ENCODE measurements around the gene THEMIS.

The THEMIS gene

DNA sequence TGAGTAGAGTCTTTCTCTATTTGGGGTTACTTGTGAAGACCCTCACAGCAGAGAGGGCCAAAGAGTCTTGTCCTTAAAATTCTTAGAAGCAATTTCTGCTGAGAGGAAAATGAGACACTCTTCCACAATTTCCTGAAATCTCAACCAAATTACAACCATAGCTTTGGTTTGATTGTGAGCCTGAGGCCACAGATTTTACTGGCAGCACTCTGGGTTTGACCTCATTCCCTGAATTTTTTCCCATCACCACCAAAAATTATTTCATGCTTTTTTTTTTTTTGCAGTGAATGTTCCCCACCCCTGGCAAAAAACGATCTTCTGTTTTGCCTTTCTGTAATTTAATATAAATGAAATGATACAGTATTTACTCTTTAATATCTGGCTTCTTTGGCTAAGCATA, 125.5 kb downstream of the THEMIS start:
- H3K27ac Mint-ChIP-seq, result no peak overlapping the region
- no peak for TF ChIP-seq CTCF (IDR thresholded peaks at IDR 0.05)

GRCh38 chr6:127768745-127769144, 132.1 kb downstream of the THEMIS start:
- TF ChIP-seq CTCF (IDR thresholded peaks at IDR 0.05), result no peak
- peaks cover 14% of the 10 kb centered on the region for H3K4me1 Mint-ChIP-seq

More for the DNA sequence above, 125.5 kb downstream of the THEMIS start:
- peaks cover 6% of the 10 kb centered on the region for H3K9me3 Mint-ChIP-seq
- no peaks in the 10 kb centered on the region for H3K27me3 Mint-ChIP-seq (ENCODE audit: low read depth, poor library complexity)
- H3K36me3 Mint-ChIP-seq (ENCODE audit: low read depth), result no peaks in the 10 kb centered on the region
- DNase-seq, result no peak
- no peak overlapping the region for H3K4me3 Mint-ChIP-seq
- H3K4me1 Mint-ChIP-seq, result no peaks in the 10 kb centered on the region

DNA sequence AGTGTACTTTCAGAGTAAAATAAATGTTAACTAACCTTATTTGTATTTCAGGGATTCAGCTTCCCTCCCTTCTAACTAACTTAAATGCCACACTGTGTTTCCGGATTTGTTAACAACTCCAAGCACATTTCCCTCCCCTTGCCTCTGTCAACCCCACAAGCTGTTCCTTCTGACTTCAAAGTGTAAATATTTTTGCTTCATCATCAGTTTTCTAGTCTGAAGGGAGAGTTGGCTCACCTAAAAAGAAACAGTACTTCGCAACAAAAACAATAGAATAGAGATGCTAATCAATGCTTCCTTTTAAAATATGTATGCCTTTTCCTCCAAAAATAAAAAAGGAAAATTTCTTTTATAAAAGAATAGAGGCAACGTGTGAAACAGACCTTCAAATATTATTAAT, 132.6 kb downstream of the THEMIS start:
- no peak overlapping the region for H3K4me3 Mint-ChIP-seq
- no peak for DNase-seq

More at GRCh38 chr6:127768745-127769144, 132.1 kb downstream of the THEMIS start:
- H3K4me3 Mint-ChIP-seq, result no peak overlapping the region
- DNase-seq, result no peak
- no peaks in the 10 kb centered on the region for H3K27me3 Mint-ChIP-seq (ENCODE audit: low read depth, poor library complexity)
- no peaks in the 10 kb centered on the region for H3K36me3 Mint-ChIP-seq (ENCODE audit: low read depth)
- H3K9me3 Mint-ChIP-seq, result peaks cover 10% of the 10 kb centered on the region
- H3K27ac Mint-ChIP-seq, result peak overlapping the region; percentile 62

GRCh38 chr6:127765949-127766348, 134.9 kb downstream of the THEMIS start:
- Mint-ChIP-seq H3K9me3 (peaks cover 8% of the 10 kb centered on the region), H3K27ac (no peak overlapping the region), H3K4me1 (peaks cover 14% of the 10 kb centered on the region), H3K27me3 (ENCODE audit: low read depth, poor library complexity) (peaks cover 5% of the 10 kb centered on the region), H3K36me3 (ENCODE audit: low read depth) (no peaks in the 10 kb centered on the region), H3K4me3 (no peak overlapping the region)
- DNase-seq, result no peak
- TF ChIP-seq CTCF (IDR thresholded peaks at IDR 0.05), result no peak

More for the DNA sequence above, 132.6 kb downstream of the THEMIS start:
- Mint-ChIP-seq H3K36me3 (ENCODE audit: low read depth) (no peaks in the 10 kb centered on the region), H3K27ac (peak overlapping the region; percentile 87), H3K27me3 (ENCODE audit: low read depth, poor library complexity) (no peaks in the 10 kb centered on the region), H3K9me3 (peaks cover 10% of the 10 kb centered on the region), H3K4me1 (peaks cover 14% of the 10 kb centered on the region)
- no peak for TF ChIP-seq CTCF (IDR thresholded peaks at IDR 0.05)

DNA sequence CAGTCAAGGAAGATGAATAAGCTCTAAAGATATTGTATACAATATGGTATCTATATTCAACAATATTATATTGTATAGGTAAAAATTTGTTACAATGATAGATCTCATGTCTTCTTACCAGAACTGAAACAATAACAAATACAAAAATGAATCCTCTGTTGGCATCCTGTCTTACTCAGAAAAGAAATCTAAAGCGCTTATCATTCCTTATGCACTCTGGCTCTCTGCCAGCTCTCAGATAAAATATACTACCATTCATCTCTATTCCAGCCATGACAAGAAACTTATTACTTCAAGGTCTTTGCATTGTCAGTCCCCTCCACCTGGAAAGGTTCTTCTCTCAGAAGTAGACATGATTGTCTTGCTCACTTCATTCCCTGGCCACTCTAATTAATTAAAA, 138.6 kb downstream of the THEMIS start:
- TF ChIP-seq CTCF (IDR thresholded peaks at IDR 0.05), result no peak
- Mint-ChIP-seq H3K4me1 (no peaks in the 10 kb centered on the region), H3K27me3 (ENCODE audit: low read depth, poor library complexity) (peaks cover 5% of the 10 kb centered on the region), H3K36me3 (ENCODE audit: low read depth) (no peaks in the 10 kb centered on the region), H3K27ac (no peak overlapping the region), H3K4me3 (no peak overlapping the region), H3K9me3 (no peaks in the 10 kb centered on the region)
- no peak for DNase-seq

DNA sequence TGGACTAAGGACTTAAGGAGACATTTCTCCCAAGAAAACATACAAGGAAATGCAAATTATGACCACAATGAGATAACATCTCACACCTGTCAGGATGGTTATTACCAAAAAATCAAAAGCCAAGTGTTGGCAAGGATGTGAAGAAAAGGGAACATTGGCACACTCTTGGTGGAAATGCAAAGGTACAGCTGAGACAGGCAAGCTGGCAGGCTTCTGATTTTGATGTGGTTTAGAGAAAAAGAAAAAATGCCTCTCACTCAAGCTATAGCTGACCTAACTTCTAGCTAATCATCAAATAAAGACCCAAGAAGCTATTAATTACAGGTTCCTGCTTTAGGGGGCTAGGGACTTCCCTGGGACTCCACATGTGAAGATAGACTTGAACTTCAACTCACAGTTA, 139.8 kb downstream of the THEMIS start:
- no peak for TF ChIP-seq CTCF (IDR thresholded peaks at IDR 0.05)
- no peak for DNase-seq
- Mint-ChIP-seq H3K36me3 (ENCODE audit: low read depth) (no peaks in the 10 kb centered on the region), H3K9me3 (peaks cover 2% of the 10 kb centered on the region), H3K27ac (no peak overlapping the region), H3K4me3 (no peak overlapping the region), H3K4me1 (no peaks in the 10 kb centered on the region), H3K27me3 (ENCODE audit: low read depth, poor library complexity) (peaks cover 5% of the 10 kb centered on the region)

Measured in nephron progenitor cell (in vitro differentiated cells).